ENCODE results near the gene KRT37. TPM values are rescaled to one million over a fixed set of nuclear protein-coding genes. Genes with fewer than 3 reads are reported as not detected.
A peak's percentile ranks its signal among the peaks of the same experiment; 100 is the strongest.
"Not testable (repeated sequence)": the region's sequence is repeated elsewhere in the genome, so short reads cannot be mapped to it uniquely, and the experiment has no call there.

The KRT37 gene
- total RNA-seq, 1 donor from 2014 or later = not detected

GRCh38 chr17:41428591-41429291 lies 4.4 kb upstream of the KRT37 start:
- Mint-ChIP-seq H3K9me3 (no peaks in the 10 kb centered on the region), H3K27me3 (peaks cover 3% of the 10 kb centered on the region), H3K4me3 (no peak overlapping the region), H3K4me1 (ENCODE audit: unreplicated experiment) (peaks cover 3% of the 10 kb centered on the region), H3K36me3 (no peaks in the 10 kb centered on the region), H3K27ac (no peak overlapping the region)
- no peak for TF ChIP-seq CTCF (conservative IDR thresholded peaks at IDR 0.05)
- no peak for DNase-seq (ENCODE audit: extremely low spot score, unreplicated experiment)

GRCh38 chr17:41422586-41422985 lies 1.8 kb downstream of the KRT37 start:
- H3K27ac Mint-ChIP-seq; H3K36me3 Mint-ChIP-seq; H3K27me3 Mint-ChIP-seq; DNase-seq (ENCODE audit: extremely low spot score, unreplicated experiment); H3K9me3 Mint-ChIP-seq; H3K4me3 Mint-ChIP-seq: not testable (repeated sequence)
- peaks cover 14% of the 10 kb centered on the region for H3K4me1 Mint-ChIP-seq (ENCODE audit: unreplicated experiment)

- no peak overlapping the region for H3K4me3 Mint-ChIP-seq
- H3K9me3 Mint-ChIP-seq = no peaks in the 10 kb centered on the region
- H3K4me1 Mint-ChIP-seq (ENCODE audit: unreplicated experiment) = peaks cover 16% of the 10 kb centered on the region
- no peaks in the 10 kb centered on the region for H3K27me3 Mint-ChIP-seq
- peak overlapping the region; percentile 46 for H3K27ac Mint-ChIP-seq
- TF ChIP-seq CTCF (conservative IDR thresholded peaks at IDR 0.05) = no peak
- H3K36me3 Mint-ChIP-seq = peaks cover 5% of the 10 kb centered on the region
- DNase-seq (ENCODE audit: extremely low spot score, unreplicated experiment) = no peak
Measured at GRCh38 chr17:41421617-41422016, 2.8 kb downstream of the KRT37 start.

DNA sequence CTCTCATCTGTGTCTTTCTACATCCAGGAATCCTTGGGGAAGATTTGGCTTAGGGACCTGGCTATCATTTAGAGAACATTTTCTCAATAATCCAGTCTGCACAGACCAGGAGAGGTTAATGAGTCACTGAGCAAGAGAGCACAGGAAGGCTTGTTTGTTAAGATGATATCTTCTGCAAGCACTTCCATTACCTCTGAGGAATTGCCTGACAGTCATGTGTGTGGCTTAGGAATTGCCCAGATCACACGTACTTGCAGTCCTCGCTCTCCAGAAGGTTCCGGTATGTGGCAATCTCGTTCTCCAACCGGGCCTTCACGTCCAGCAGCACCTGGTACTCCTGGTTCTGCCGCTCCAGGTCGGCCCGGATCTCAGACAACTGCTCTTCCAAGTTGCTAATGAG lies 3.3 kb downstream of the KRT37 start:
- peaks cover 5% of the 10 kb centered on the region for H3K36me3 Mint-ChIP-seq
- DNase-seq (ENCODE audit: extremely low spot score, unreplicated experiment) = no peak

DNA sequence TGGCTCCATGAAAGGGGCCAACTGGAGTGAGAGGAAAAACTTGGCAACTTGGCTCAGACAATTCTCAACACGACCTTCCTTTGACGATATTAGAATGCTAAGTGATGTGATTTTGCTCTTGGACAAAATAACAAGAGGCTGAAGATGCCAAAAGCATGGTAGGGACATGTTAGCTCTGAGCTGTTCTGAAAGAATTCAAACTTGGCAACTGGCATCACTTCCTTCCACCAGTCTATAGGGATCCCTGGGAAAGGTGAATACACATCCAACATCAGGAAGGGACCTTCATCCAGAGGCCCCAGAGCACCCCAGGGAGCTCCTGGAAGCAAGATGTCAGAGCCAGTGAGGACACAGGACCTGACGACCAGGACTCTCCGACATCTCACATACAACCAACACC lies 4.3 kb downstream of the KRT37 start:
- H3K4me1 Mint-ChIP-seq (ENCODE audit: unreplicated experiment) = peaks cover 28% of the 10 kb centered on the region
- H3K4me3 Mint-ChIP-seq = no peak overlapping the region
- H3K9me3 Mint-ChIP-seq = no peaks in the 10 kb centered on the region
- H3K27me3 Mint-ChIP-seq = no peaks in the 10 kb centered on the region
- no peak overlapping the region for H3K27ac Mint-ChIP-seq
- no peak for DNase-seq (ENCODE audit: extremely low spot score, unreplicated experiment)
- no peak for TF ChIP-seq CTCF (conservative IDR thresholded peaks at IDR 0.05)
- peaks cover 5% of the 10 kb centered on the region for H3K36me3 Mint-ChIP-seq

More for the DNA sequence above, 3.3 kb downstream of the KRT37 start:
- TF ChIP-seq CTCF (conservative IDR thresholded peaks at IDR 0.05) = no peak
- Mint-ChIP-seq H3K4me3 (no peak overlapping the region), H3K9me3 (no peaks in the 10 kb centered on the region), H3K27me3 (no peaks in the 10 kb centered on the region), H3K27ac (peak overlapping the region; percentile 46), H3K4me1 (ENCODE audit: unreplicated experiment) (peaks cover 21% of the 10 kb centered on the region)

GRCh38 chr17:41419716-41420115 lies 4.7 kb downstream of the KRT37 start:
- Mint-ChIP-seq H3K4me3 (no peak overlapping the region), H3K27me3 (no peaks in the 10 kb centered on the region), H3K4me1 (ENCODE audit: unreplicated experiment) (peaks cover 28% of the 10 kb centered on the region), H3K27ac (no peak overlapping the region), H3K9me3 (no peaks in the 10 kb centered on the region), H3K36me3 (peaks cover 5% of the 10 kb centered on the region)
- DNase-seq (ENCODE audit: extremely low spot score, unreplicated experiment) = no peak
- TF ChIP-seq CTCF (conservative IDR thresholded peaks at IDR 0.05) = no peak

Measured in type B pancreatic cell (in vitro differentiated cells).